ENCODE results near the gene MRPL37. TPM values are rescaled to one million over a fixed set of nuclear protein-coding genes. Genes with fewer than 3 reads are reported as not detected.

MRPL37 gene
- total RNA-seq, 1 donor from 2014 or later, result 55.4 TPM

- DNase-seq (ENCODE audit: low spot score), result no peak
Measured at GRCh38 chr1:54240741-54241335, 40.9 kb downstream of the MRPL37 start.

DNA sequence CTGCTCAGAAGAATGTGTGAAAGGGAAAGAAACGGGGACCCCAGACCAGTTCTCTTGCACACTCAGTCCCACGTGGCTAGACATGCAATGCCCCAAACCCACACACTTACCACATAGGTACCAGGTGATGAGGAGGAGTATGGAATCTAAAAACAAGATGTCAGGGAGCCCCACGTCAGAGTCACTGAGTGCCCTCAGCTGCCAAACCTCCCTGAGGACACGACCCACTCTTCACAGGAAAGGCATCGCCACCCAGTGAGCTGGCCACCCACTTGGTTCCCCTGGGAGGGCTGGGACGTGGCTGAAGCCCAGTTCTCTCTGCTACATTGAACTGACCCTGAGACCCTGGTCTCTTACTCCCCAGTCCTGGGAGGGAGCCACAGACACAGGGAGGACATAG, 41.4 kb downstream of the MRPL37 start:
- DNase-seq (ENCODE audit: low spot score), result no peak

DNA sequence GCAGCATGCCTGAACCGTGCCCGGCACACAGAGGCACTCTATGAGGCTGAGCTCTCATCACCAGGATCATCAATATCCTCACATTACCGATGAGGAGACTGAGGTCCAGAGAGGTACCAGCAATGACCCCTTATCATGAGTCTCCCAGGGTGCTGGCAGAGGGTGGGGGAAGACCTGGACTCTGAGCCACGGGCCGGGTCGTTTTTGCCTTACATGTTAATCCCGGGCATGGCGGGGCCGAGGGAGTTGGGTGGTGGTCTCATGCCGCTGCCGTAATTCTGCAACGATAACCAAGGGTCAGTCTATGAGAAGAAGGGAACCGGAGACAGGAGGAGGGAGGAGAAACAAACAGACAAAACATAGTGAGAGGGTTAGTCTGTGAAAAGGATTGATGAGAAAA, 43.1 kb downstream of the MRPL37 start:
- DNase-seq (ENCODE audit: low spot score), result no peak

GRCh38 chr1:54244655-54245054, 44.7 kb downstream of the MRPL37 start:
- DNase-seq (ENCODE audit: low spot score), result no peak

GRCh38 chr1:54245501-54245900, 45.5 kb downstream of the MRPL37 start:
- DNase-seq (ENCODE audit: low spot score), result no peak

- no peak for DNase-seq (ENCODE audit: low spot score)
Measured at GRCh38 chr1:54246116-54246721, 46.3 kb downstream of the MRPL37 start.

DNA sequence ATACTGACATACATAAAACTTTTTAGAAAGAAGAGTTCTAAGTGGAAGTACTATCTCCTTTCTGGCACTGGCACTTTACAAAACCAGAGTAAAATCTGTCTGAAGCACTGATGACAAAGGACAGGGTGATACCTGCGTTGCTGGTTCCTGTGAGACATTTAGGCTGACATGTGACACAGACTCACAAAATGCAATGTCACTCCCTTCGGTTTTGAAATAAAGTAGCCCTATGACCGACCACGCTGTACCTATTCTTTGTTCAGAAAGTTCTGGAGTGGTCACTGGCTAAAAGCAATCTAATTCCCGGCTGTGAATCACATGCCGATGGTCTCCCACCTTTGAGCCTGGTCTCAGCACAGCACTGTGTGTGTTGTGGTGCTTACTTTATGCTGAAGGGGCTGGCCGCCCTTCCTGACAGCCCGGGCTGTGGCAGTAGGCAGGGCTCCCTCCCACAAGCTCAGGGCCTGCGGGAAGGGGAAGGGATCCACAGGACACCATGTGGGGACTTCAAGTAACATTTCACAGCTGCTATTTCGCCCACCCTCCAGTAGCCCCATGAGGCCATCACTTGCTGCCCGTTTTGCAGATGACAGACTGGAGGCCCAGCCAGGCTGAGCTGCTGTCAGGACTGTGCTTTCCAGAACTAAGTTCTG, 48.0 kb downstream of the MRPL37 start:
- no peak for DNase-seq (ENCODE audit: low spot score)

GRCh38 chr1:54248966-54249365, 49.0 kb downstream of the MRPL37 start:
- DNase-seq (ENCODE audit: low spot score), result no peak

GRCh38 chr1:54249819-54250435, 50.0 kb downstream of the MRPL37 start:
- peak; percentile 31 for DNase-seq (ENCODE audit: low spot score)

DNA sequence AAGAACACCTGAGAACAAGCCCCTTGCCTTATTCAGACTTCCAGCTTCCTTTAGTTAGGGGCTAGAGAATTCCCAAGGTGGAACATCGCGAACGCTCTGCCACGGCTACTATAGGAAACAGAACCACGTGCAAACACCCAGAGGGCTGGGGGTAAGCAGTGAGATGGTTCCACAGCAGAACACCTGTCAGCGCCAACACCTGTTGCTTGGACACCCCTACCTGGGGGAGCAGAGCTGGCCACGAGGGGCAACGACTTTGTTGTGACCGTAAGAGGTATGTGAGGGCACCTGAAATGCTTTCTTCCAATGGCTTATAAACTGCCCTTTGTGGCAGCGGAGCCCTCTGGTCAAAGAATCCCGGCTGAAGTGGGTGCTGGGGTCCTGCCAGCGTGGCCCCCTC, 50.7 kb downstream of the MRPL37 start:
- DNase-seq (ENCODE audit: low spot score), result no peak

- DNase-seq (ENCODE audit: low spot score), result no peak
Measured at GRCh38 chr1:54252371-54252936, 52.5 kb downstream of the MRPL37 start.

GRCh38 chr1:54253480-54253879, 53.5 kb downstream of the MRPL37 start:
- DNase-seq (ENCODE audit: low spot score), result no peak

- no peak for DNase-seq (ENCODE audit: low spot score)
Measured at GRCh38 chr1:54254055-54254454, 54.1 kb downstream of the MRPL37 start.

- no peak for DNase-seq (ENCODE audit: low spot score)
Measured at GRCh38 chr1:54255026-54255702, 55.2 kb downstream of the MRPL37 start.

DNA sequence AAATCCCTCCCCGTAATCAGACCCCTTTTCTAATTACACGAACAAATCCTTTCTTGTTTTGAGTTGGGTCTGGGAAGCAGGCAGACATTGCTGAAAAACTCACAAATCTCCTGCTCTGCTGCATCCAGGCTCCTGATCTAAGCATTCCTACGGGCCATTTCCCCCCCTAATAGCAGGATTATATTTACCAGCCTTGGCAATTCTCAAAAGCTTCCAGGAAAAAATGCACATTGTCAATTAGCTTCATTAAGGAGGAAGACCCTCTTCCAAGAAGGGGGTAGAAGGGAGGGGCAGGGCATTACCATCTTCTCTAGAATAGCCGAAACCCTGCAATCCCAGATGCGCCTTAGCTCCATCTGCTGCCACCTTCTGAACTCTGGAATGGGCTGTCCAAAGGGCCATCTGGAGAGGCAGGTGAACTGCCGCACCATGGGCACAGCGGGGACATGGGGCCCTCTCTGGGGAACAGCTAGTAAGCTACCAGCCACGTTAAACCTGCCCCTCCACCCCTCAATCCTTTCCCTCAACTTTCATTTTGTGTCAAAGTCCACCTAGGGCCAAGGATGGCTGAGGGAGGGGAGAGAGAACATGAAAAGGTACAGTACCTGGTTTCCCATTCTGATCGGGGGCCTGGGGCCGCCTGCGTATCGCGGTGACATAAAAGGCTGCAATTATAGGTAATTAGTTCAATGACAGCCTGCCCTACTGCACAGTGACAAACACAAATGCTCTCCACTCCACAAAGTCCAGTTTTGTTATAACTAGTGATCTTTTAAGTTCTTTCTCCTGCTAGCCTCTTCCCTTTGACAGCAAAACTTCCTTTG, 56.8 kb downstream of the MRPL37 start:
- DNase-seq (ENCODE audit: low spot score), result no peak

DNA sequence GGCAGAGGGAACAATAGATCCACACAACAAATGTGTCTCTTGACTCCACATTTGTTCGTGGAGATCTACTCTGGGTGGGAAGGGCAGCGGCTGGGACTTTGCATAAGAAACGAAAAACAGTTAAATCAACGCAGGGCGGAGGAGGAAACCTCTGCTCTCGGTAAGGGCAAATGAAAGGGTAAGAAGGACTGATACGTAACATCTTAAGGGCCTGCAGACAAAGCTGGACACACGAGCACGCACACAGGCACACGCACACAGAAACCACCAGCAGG, 57.3 kb downstream of the MRPL37 start:
- DNase-seq (ENCODE audit: low spot score), result no peak

DNA sequence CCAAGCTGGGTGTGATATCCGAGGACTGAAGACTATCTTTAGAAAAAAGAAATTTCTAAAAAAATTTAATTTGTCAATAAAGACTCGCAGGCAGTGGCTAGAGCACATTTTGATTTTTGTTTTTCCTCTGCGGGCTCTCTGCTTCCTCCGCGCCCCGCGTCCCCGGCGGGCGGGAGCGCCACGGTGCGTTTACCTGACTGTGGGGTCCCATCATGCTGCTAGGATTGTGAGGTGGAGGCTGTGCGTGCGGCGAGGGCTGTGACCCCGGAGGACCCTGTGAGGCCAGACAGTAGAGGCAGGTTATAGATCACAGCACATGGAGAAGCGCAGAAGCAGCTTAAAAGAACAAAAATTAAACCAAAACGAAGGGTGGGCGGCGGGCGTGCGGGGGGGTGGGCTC, 57.9 kb downstream of the MRPL37 start:
- no peak for DNase-seq (ENCODE audit: low spot score)

- DNase-seq (ENCODE audit: low spot score), result no peak
Measured at GRCh38 chr1:54259546-54260140, 59.7 kb downstream of the MRPL37 start.

DNA sequence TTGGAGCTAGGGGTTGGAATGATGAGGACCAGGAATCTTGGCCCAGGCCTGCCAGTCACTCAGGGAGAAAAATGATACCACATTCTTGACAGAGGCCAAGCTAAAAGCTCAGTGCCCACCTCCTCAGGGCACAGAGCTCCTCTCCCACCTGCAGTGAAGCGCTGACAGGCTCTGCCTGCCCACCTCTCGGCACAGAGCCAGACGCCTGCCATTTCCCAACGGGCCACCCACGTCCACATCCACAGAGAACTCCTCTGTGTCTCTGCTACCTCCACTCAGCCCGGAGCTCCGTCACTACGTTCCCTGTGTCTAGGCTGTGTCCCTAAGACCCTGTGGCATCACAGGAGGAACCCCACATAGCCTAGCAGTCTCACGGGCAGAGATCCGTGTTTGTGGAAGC, 60.8 kb downstream of the MRPL37 start:
- DNase-seq (ENCODE audit: low spot score), result no peak

DNA sequence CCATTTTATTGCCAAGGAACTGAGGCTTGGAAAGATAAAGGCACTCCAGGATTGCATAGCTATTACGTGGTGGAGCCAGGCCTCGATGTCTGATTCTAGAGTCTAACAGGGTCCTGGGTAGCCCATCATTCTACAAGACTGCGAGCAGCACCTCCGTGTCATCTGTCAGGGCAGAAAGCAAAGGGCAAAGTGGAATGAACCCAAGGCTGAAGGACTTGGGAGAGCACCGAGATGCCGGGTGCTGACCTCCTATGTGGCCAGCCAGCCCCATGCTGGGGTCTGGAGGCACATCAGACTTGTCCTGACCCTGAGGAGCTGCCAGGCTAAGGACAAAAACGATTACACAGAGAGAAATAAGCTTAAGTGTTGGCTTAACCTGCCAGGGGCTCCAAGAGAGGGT, 62.3 kb downstream of the MRPL37 start:
- DNase-seq (ENCODE audit: low spot score), result no peak

GRCh38 chr1:54263601-54264226, 63.7 kb downstream of the MRPL37 start:
- no peak for DNase-seq (ENCODE audit: low spot score)
